Activated CD4-positive, alpha-beta memory T cell treated with anti-CD3 and anti-CD28 coated beads for 36 hours (primary cell): ENCODE measurements around the gene CDH24. TPM values are rescaled to one million over a fixed set of nuclear protein-coding genes. Genes with fewer than 3 reads are reported as not detected.

Source experiments
- CTCF ChIA-PET: fragments of 350-600 bp; sonication (Branson Sonifier 250); formaldehyde crosslinking; loops from one replicate; lab custom pipeline; 2021; ENCODE audit warnings: antibody characterized with exemption, inconsistent platforms; lab: Charles Lee
- POLR2A ChIA-PET: fragments of 350-600 bp; sonication (Branson Sonifier 250); formaldehyde crosslinking; loops from one replicate; lab custom pipeline; 2021; ENCODE audit warnings: antibody characterized with exemption; lab: Charles Lee
- DNase-seq: peaks from one replicate; pipeline ENCODE4 v3.0.0-alpha.2; 2020
- H3K27ac Mint-ChIP-seq: one replicate; pipeline ENCODE4 v1.8.0; 2021; ENCODE audit warnings: mixed read lengths
- H3K27me3 Mint-ChIP-seq: one replicate; pipeline ENCODE4 v1.8.0; 2021; ENCODE audit warnings: mixed read lengths
- H3K36me3 Mint-ChIP-seq: one replicate; pipeline ENCODE4 v1.8.0; 2021; ENCODE audit warnings: mixed read lengths
- H3K4me1 Mint-ChIP-seq: one replicate; pipeline ENCODE4 v1.8.0; 2021; ENCODE audit warnings: low read depth, mixed read lengths
- H3K4me3 Mint-ChIP-seq: one replicate; pipeline ENCODE4 v1.8.0; 2021; ENCODE audit warnings: mild to moderate bottlenecking, mixed read lengths
- H3K9me3 Mint-ChIP-seq: one replicate; pipeline ENCODE4 v1.8.0; 2021; ENCODE audit warnings: mixed read lengths
- intact Hi-C: fragments of 100-400 bp; cut with micrococcal nuclease; formaldehyde crosslinking; loops from one replicate; pipeline ENCODE4 v1.15.1; 2023
- total RNA-seq, 2 experiments: library from RNA; stranded (reverse); gene quantifications; one replicate each; pipeline ENCODE4 v1.2.3, GENCODE V29; 2021

CDH24 gene
- total RNA-seq, 2 experiments from 2014 or later, result 1.00 to 1.1 TPM

DNA sequence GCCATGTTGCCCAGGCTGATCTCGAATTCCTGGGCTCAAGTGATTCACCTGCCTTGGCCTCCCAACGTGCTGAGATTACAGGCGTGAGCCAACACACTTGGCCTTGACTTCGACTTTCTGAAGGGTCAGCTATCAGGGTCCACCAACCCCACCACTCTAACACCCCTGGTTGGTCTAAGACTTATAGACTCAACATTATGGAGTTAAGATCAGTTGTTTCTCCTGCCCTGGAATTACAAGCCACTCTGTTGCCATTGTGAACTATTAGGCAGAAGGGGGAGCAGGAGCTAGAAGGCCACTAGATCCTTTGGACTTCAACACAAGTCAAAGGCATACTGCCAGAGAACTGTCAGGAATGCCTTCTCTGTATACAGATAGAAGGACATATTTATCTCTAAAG, 17.2 kb downstream of the CDH24 start:
- no peak for DNase-seq
- ChIA-PET POLR2A (no interaction called here), CTCF (interaction anchor here (0.6 to 5.6 kb wide), 4 partner anchors 16 to 56 kb away, joined by 3 to 22 read pairs (median 8); partner anchors contain the start of gene CDH24)
- Mint-ChIP-seq H3K4me1 (peaks cover 8% of the 10 kb centered on the region), H3K36me3 (no peaks in the 10 kb centered on the region), H3K27ac (no peak overlapping the region), H3K27me3 (no peaks in the 10 kb centered on the region), H3K4me3 (no peak overlapping the region), H3K9me3 (no peaks in the 10 kb centered on the region)
- intact Hi-C loops, result no loop called here

DNA sequence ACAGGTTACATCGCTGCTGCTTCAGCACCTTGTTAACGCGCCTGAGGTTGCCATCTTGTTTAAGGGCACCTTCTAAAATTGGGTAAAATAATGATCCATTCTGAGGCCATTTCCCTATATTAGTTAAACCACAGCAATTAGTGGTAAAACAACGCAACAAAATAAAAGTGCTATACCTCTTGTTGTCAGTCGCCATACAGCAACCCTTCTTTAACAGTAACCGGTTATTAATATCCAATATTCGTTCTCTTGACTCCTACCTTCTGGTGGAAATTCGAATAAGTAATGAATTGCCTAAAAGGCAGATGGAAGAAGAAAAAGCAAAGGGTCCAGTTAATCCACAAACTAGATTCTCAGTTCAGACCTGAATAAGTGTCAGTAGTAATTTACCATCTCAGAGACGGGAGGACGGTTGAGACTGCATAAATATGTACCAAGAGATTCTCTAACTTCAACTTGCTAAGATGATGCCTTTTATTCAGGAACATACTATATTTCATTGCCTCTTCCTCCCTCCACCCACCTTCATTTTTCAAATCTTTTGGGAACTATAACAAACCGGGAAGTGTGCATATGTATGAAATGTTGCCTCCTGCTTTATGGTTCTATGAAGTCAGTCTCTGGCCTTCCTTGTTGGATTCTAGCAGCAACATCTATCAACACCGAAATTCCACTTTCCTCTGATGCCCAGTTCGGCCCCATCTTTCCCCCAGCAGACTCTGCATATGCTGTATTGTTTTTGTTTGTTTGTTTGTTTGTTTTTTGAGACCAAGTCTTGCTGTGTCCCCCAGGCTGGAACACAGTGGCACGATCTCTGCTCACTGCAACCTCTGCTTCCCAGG, 21.8 kb downstream of the CDH24 start:
- POLR2A ChIA-PET, result interaction anchor here (1.0 to 3.9 kb wide), 2 partner anchors 29 to 49 kb away, joined by 4 to 37 read pairs; no protein-coding TSS in a partner anchor

DNA sequence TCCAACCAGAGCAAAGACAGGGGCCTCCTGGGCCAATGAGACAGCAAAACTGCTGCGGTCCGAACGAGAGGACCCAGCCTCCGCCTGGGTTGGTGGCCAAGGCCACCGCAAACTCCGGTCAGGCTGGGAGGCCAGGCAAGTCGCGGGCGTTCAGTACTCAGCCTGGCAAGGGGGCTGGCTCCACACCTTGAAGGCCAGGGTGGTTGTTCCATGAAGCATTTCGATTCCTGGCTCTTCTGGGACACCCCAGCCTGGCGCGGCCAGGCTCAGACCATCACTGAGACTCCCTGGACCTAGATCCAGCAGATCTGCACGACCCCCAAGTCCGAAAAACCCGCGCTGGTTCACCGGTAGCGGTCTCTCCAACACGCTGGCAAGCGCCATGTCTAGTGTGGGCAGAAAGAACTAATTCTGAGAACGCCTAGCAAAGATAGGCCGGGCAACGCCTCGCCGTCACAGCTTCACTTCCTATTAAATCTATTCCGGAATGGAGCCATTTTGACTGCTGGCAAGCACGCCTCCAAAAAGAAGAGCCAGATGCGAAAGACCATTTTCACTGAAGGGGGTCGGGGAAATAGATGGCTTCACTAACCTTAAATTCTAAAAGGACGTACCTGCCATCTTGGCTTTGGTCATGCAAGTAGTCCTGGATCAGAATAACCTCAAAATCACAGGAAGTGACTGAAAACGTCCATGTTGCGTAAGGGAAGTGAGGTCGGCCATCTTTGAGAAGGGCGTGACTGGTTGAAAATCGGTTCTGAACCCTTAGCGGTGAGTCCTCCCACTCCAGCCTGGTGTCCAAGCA, 22.6 kb downstream of the CDH24 start, which contains the start of gene PSMB5:
PSMB5 (minus strand) TSS at position 403 of the 805 bp plus-strand sequence; CDS start at position 384, 19 bp downstream.
- peaks cover 26% of the 10 kb centered on the region for H3K36me3 Mint-ChIP-seq
- peaks cover 28% of the 10 kb centered on the region for H3K4me1 Mint-ChIP-seq
- intact Hi-C loops, result loop anchor here (1.0 to 2.0 kb wide), 4 partner anchors 22 to 1524 kb away; partner anchors contain the start of genes ACIN1, C14orf119 and METTL3
- no peaks in the 10 kb centered on the region for H3K27me3 Mint-ChIP-seq
- H3K4me3 Mint-ChIP-seq, result peak within 1 kb of the TSS; percentile 95
- CTCF ChIA-PET, result interaction anchor here (2.1 to 2.6 kb wide), 4 partner anchors 28 to 52 kb away, joined by 4 to 13 read pairs (median 10); no protein-coding TSS in a partner anchor
- DNase-seq, result peak; percentile 94
- POLR2A ChIA-PET, result interaction anchor here (0.5 to 3.9 kb wide), 5 partner anchors 28 to 146 kb away, joined by 3 to 37 read pairs (median 5); partner anchors contain the start of gene HAUS4
- no peaks in the 10 kb centered on the region for H3K9me3 Mint-ChIP-seq
- H3K27ac Mint-ChIP-seq, result peak within 1 kb of the TSS; percentile 95

More for the DNA sequence above, 21.8 kb downstream of the CDH24 start:
- peak overlapping the region; percentile 95 for H3K4me3 Mint-ChIP-seq
- H3K9me3 Mint-ChIP-seq, result no peaks in the 10 kb centered on the region
- peak overlapping the region; percentile 95 for H3K27ac Mint-ChIP-seq
- DNase-seq, result no peak
- intact Hi-C loops, result loop anchor here (1.0 to 2.0 kb wide), 3 partner anchors 21 to 1525 kb away; partner anchors contain the start of gene METTL3
- no peaks in the 10 kb centered on the region for H3K27me3 Mint-ChIP-seq
- CTCF ChIA-PET, result interaction anchor here (2.1 to 2.6 kb wide), 2 partner anchors 33 to 53 kb away, joined by 4 to 10 read pairs; no protein-coding TSS in a partner anchor
- H3K36me3 Mint-ChIP-seq, result peaks cover 25% of the 10 kb centered on the region
- H3K4me1 Mint-ChIP-seq, result peaks cover 28% of the 10 kb centered on the region

DNA sequence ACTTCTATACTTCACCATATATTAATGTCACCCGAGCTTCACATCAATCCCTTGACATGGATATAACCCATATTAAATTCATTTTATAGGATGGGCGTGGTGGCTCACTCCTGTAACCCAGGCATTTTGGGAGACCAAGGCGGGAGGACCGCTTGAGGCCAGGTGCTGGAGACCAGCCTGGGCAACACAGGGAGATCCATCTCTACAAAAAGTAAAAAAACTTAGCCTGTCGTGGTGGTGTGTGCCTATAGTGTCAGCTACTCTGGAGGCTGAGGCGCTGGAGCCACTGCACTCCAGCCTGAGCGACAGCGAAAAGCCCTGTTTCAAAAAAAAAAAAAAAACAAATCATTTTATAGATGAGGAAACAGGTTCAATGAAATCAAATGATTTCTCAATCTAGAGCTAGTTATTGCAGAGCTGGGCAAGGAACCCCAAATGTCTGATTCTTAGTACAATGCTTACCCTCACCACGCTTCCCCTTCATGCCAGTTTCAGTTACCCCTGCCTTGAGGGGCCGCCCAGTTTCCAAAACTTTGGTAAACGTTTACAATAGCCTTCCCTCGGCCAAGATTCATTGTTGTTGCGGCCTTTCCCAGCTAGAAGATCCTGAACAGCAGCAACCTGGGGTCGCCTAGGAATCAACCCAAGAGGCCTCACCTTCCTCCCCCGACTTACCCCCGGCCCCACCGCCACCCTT, 23.4 kb downstream of the CDH24 start:
- Mint-ChIP-seq H3K27me3 (no peaks in the 10 kb centered on the region), H3K4me1 (peaks cover 35% of the 10 kb centered on the region), H3K36me3 (peaks cover 32% of the 10 kb centered on the region), H3K27ac (peak overlapping the region; percentile 95), H3K9me3 (no peaks in the 10 kb centered on the region), H3K4me3 (peak overlapping the region; percentile 95)
- ChIA-PET POLR2A (interaction anchor here (0.5 to 3.9 kb wide), 6 partner anchors 10 to 145 kb away, joined by 3 to 37 read pairs (median 5); partner anchors contain the start of gene HAUS4), CTCF (interaction anchor here (0.7 to 2.6 kb wide), 8 partner anchors 12 to 105 kb away, joined by 3 to 13 read pairs (median 4); partner anchors contain the start of genes CDH24, HAUS4 and PRMT5)
- intact Hi-C loops, result loop anchor here (1.0 to 2.0 kb wide), 2 partner anchors 61 to 1523 kb away; partner anchors contain the start of genes ACIN1, C14orf119 and METTL3
- DNase-seq, result no peak

DNA sequence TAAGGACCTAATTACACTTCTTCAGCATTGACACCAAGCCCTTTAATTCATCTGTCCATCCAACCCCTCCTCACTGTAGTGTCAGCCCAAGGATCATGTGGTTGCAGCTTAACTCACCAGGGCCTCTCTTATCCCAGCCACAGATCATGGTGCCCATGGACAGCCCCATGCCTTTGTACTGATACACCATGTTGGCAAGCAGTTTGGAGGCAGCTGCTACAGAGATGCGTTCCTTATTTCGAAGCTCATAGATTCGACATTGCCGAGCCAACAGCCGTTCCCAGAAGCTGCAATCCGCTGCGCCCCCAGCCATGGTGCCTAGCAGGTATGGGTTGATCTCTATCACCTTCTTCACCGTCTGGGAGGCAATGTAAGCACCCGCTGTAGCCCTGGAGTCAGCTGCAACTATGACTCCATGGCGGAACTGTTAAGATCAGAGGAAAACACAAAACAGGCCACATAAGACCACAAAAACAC, 24.0 kb downstream of the CDH24 start:
- no peaks in the 10 kb centered on the region for H3K9me3 Mint-ChIP-seq
- intact Hi-C loops, result no loop called here
- CTCF ChIA-PET, result interaction anchor here (0.7 to 2.6 kb wide), 9 partner anchors 11 to 104 kb away, joined by 3 to 13 read pairs (median 4); partner anchors contain the start of genes CDH24, HAUS4 and PRMT5

DNA sequence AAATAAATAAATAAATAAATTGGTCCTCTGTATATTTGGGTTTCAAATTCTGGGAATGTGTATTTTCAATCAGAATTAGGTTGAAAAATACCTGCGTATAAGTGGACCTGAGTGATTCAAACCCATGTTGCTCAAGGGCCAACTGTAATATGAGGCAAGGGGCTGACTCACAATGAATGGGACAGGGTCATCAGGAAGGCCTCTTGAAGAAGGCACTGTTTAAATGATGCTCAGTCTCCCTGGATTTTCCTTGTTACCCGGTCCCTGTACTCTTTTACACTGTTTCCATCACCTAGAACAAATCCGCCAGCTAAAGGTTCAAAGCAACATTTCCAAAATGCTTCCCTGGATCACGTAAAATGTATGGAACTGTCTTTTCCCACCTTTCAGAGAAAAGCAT, 26.4 kb downstream of the CDH24 start:
- H3K27me3 Mint-ChIP-seq, result no peaks in the 10 kb centered on the region
- ChIA-PET CTCF (interaction anchor here (1.1 to 1.2 kb wide), 2 partner anchors 45 to 46 kb away, joined by 6 to 9 read pairs; no protein-coding TSS in a partner anchor), POLR2A (no interaction called here)
- DNase-seq, result no peak
- peaks cover 49% of the 10 kb centered on the region for H3K36me3 Mint-ChIP-seq
- H3K9me3 Mint-ChIP-seq, result no peaks in the 10 kb centered on the region
- no peak overlapping the region for H3K27ac Mint-ChIP-seq
- intact Hi-C loops, result no loop called here
- H3K4me1 Mint-ChIP-seq, result peaks cover 47% of the 10 kb centered on the region
- no peak overlapping the region for H3K4me3 Mint-ChIP-seq

More for the DNA sequence above, 24.0 kb downstream of the CDH24 start:
- POLR2A ChIA-PET, result interaction anchor here (0.6 to 3.9 kb wide), 4 partner anchors 9 to 76 kb away, joined by 4 to 37 read pairs (median 6); partner anchors contain the start of gene HAUS4
- Mint-ChIP-seq H3K27ac (peak overlapping the region; percentile 95), H3K4me3 (peak overlapping the region; percentile 95), H3K4me1 (peaks cover 40% of the 10 kb centered on the region), H3K27me3 (no peaks in the 10 kb centered on the region), H3K36me3 (peaks cover 36% of the 10 kb centered on the region)
- no peak for DNase-seq

DNA sequence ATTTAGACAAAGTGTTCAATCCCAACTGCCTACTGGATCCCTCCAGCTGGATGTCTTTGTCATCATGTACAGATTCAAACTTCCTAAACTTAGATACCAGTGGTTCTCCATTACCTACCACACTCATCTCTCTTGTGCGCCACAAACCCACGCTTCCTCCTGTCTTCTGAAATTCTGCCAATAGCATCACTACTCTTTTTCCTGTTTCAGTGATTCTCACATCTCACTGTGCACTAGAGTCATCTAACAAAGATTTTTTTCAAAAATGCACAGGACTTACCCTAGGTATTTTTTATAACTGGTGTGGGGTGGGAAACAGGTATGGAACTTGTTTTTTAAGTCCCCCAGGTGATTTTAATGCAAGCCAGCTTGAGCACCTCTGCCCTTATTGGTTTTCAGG, 28.5 kb downstream of the CDH24 start:
- ChIA-PET POLR2A (interaction anchor here (1.1 to 1.8 kb wide), 2 partner anchors 22 to 42 kb away, joined by 3 to 6 read pairs; no protein-coding TSS in a partner anchor), CTCF (interaction anchor here (0.6 to 2.6 kb wide), 7 partner anchors 23 to 1261 kb away, joined by 3 to 11 read pairs (median 7); partner anchors contain the start of gene CDH24)
- H3K9me3 Mint-ChIP-seq, result no peaks in the 10 kb centered on the region
- intact Hi-C loops, result loop anchor here (1.0 kb wide), 1 partner anchor 21 kb away; no protein-coding TSS in a partner anchor
- H3K27ac Mint-ChIP-seq, result peak overlapping the region; percentile 85
- DNase-seq, result peak; percentile 65
- H3K4me3 Mint-ChIP-seq, result no peak overlapping the region
- no peaks in the 10 kb centered on the region for H3K27me3 Mint-ChIP-seq
- H3K36me3 Mint-ChIP-seq, result peaks cover 57% of the 10 kb centered on the region
- H3K4me1 Mint-ChIP-seq, result peaks cover 54% of the 10 kb centered on the region

DNA sequence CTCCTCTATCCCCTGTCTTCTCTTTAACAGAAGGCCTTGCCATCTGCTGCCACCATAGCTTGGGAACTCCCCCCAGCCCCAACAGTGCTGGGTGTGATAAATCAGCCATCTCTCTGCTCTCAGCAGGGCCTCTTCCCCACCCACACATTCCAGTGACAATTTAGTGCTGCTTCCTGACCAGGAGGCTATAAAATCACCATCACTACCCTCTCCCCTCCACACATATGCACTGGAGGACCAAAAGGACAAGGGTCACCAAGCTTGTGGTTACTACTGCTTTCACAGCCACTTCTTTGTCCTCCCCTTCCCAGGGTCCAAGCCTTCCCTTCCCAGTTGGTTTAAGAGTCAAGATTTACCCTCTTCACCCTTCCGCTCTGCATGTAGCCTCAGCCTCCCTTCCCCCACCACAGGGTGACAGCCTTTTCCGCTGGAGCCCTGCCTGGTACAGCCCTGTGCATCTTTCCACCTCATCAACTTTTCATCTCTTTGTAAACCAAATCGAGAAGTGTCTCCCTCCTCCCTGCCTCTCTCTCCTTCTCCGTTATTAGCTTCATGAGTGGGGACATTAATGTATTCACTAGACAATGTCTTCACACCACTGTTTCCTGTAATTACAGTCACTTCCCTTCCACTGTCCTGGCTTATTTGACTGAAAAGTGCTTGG, 32.0 kb downstream of the CDH24 start:
- peaks cover 47% of the 10 kb centered on the region for H3K4me1 Mint-ChIP-seq
- peaks cover 54% of the 10 kb centered on the region for H3K36me3 Mint-ChIP-seq
- H3K27ac Mint-ChIP-seq, result peak overlapping the region; percentile 81
- POLR2A ChIA-PET, result interaction anchor here (1.0 to 1.4 kb wide), 2 partner anchors 14 to 18 kb away, joined by 3 to 6 read pairs; no protein-coding TSS in a partner anchor
- peak; percentile 53 for DNase-seq
- H3K4me3 Mint-ChIP-seq, result peak overlapping the region; percentile 9
- CTCF ChIA-PET, result interaction anchor here (1.3 to 2.9 kb wide), 7 partner anchors 18 to 52 kb away, joined by 5 to 15 read pairs (median 7); partner anchors contain the start of genes AJUBA and CDH24
- intact Hi-C loops, result loop anchor here (2.0 kb wide), 1 partner anchor 14 kb away; the partner anchor contains the start of gene C14orf93
- H3K27me3 Mint-ChIP-seq, result no peaks in the 10 kb centered on the region
- no peaks in the 10 kb centered on the region for H3K9me3 Mint-ChIP-seq

DNA sequence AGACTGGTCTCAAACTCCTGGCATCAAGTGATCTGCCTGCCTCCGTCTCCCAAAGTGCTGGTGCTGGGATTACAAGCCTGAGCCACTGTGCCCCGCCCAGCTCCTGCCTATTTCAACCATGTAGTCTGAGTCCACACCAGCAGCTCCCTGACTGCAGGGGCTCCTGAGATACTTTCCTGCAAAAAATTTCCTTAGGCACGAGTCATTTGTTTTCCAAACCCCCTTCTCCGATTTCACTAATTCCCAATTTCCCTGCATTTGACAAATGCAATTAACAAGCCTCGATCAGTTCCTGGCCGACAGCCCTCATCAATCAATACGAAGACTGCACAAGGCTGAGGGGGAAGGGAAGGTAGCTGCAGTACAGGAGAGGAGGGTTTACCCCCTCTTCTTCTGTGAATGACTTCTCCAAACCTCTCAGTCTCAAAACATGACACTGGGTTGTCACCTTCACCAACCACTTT, 32.7 kb downstream of the CDH24 start:
- CTCF ChIA-PET, result interaction anchor here (0.9 to 2.9 kb wide), 8 partner anchors 11 to 51 kb away, joined by 5 to 15 read pairs (median 7); partner anchors contain the start of genes AJUBA and CDH24
- Mint-ChIP-seq H3K4me3 (no peak overlapping the region), H3K36me3 (peaks cover 54% of the 10 kb centered on the region), H3K4me1 (peaks cover 47% of the 10 kb centered on the region), H3K27ac (peak overlapping the region; percentile 81), H3K27me3 (no peaks in the 10 kb centered on the region), H3K9me3 (no peaks in the 10 kb centered on the region)
- no peak for DNase-seq
- POLR2A ChIA-PET, result interaction anchor here (0.9 to 1.4 kb wide), 3 partner anchors 9 to 18 kb away, joined by 3 to 6 read pairs (median 6); no protein-coding TSS in a partner anchor
- intact Hi-C loops, result loop anchor here (2.0 kb wide), 1 partner anchor 14 kb away; the partner anchor contains the start of gene C14orf93
